Breast epithelium (tissue), 3 donors: ENCODE results near the gene CCNJL.

ENCODE experiments used
- POLR2A ChIP-seq: fragments of 450-650 bp; IDR thresholded peaks from one replicate; pipeline ENCODE4 v1.6.1; 2016; ENCODE audit warnings: antibody characterized with exemption, mild to moderate bottlenecking, moderate library complexity
- TF ChIP-seq, protein P1 (sequence below), 3 donors: fragments of 450-650 bp; IDR thresholded peaks; one replicate each; pipeline ENCODE4 v1.5.1; 2016 to 2017; ENCODE audit warnings: antibody characterized with exemption in 3 of 3, mild to moderate bottlenecking in 3 of 3, moderate library complexity in 3 of 3

DNA sequence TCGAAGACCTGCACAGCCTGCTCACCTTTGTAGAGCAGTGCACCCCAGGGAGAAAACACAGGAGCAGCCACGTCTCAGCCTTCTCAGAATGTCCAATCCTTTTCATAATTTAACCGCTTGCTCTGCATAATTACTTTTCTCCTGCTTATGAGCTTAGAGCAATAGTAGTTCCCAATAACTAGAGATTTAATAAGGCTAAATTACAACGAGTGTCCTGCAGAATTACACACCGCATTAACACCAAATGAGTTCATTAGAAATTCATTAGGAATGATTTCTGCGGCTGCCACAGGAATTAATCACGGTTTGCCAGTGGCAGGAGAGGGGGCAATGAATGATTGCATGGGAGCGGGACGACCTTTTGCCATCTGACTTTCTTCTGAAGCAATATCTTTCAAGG, 101.8 kb downstream of the CCNJL start:
- TF ChIP-seq, protein P1, sequence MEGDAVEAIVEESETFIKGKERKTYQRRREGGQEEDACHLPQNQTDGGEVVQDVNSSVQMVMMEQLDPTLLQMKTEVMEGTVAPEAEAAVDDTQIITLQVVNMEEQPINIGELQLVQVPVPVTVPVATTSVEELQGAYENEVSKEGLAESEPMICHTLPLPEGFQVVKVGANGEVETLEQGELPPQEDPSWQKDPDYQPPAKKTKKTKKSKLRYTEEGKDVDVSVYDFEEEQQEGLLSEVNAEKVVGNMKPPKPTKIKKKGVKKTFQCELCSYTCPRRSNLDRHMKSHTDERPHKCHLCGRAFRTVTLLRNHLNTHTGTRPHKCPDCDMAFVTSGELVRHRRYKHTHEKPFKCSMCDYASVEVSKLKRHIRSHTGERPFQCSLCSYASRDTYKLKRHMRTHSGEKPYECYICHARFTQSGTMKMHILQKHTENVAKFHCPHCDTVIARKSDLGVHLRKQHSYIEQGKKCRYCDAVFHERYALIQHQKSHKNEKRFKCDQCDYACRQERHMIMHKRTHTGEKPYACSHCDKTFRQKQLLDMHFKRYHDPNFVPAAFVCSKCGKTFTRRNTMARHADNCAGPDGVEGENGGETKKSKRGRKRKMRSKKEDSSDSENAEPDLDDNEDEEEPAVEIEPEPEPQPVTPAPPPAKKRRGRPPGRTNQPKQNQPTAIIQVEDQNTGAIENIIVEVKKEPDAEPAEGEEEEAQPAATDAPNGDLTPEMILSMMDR (IDR thresholded peaks at IDR 0.05) = no peak
- no peak for TF ChIP-seq POLR2A
